Nucleus accumbens (tissue), 56 donors: ENCODE measurements around the gene TXNL4B.

ENCODE experiments used
- DNase-seq, 56 donors: peaks; one replicate each; lab custom pipeline; 2025; lab: John Stamatoyannopoulos, UW

Gene TXNL4B

DNA sequence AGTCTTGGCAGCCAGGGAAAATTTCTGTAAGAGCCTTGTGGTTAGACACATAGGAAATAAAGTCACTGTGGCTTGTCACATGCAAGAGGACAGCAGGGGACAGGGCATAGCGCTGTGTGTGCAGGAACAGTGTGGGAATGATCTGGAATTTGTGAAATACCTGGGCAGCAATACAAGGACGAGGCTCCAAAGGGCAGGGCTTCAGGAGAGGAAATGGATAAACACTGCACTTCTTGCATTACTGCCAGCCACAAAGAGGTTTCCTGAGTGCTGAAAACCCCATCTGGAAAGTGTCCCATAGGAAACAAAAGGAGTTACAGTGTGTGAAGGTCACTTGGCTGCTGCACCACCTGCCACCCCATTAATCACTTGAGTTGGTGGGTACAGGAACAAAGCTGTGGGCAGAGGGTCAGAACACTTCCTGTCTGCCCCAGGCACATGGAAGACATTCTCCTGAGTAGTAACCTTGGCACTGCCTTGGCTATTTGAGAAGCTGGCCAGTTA is 51.2 kb downstream of the TXNL4B start:
- DNase-seq = peak in 2 of 56 donors; percentile 7 to 20

DNA sequence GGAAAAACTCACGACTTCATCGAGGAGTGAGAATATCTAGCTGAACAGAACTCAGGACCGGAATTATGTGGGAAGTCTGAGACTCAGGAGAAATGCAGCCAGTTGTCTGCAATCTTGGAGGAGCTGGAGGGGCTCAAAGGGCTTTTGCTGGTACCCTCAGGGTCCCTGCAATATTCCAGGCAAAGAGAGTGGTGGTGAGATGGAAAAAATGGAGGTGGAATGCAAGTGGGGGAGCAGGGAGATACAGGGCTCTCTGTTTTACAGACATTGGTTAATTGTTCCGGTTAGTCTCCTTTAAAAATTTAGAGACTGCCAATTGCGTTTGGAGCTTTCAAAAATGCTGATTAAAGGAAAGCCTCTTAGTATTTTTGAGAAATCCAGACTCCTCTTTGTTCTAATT is 57.3 kb downstream of the TXNL4B start:
- no peak for DNase-seq
